ENCODE data around the gene EGR2. TPM values are rescaled to one million over a fixed set of nuclear protein-coding genes. Genes with fewer than 3 reads are reported as not detected.

Gene EGR2
- total and polyA plus RNA-seq, 10 of the 15 experiments (the other 5 are each of a cell fraction or from before 2014, with no cell fraction given), result 8.3 to 56.5 (median 16.2) TPM

DNA sequence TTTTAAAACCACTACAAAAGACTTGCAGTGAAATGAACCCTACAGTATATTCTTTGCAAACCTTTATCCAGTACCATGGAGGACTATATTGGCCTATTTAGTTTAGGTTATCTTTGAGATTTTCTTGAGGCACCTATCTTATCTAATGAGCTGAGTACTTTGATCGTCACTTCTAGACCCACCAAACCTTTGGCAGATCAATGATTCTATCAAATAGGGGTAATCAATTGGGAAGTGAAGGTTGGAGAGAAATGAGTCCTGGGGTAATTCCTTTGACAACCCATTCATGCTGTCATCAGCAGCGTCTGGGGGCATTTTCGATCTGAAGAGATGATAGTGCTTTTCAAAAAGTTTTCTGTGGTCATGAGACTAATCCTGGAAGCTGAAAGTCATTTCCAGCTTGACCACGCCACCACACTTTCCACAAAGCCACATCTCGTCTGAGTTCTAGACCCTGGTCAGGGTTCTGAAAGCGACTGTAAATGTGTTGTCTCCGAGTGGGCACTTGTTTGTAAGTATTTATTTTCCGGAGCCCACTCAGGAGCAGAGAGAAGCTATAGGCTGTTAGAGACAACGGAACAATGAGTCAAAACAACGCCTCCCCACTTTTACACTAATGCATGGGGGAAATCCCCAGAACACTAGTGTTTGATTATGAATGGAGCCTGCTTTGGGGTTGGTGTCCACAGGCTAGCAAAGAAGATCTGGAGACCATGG, 4.8 kb downstream of the EGR2 start (continued):
- no peak for TF ChIP-seq HDAC6 (IDR thresholded peaks at IDR 0.05; ENCODE audit: unreplicated experiment)
- TF ChIP-seq MEF2B (IDR thresholded peaks at IDR 0.05; ENCODE audit: partially characterized antibody, poor library complexity, severe bottlenecking), result peak; percentile 89
- TF ChIP-seq SMC3 (IDR thresholded peaks at IDR 0.05; ENCODE audit: borderline replicate concordance, low read length), result no peak; the same call in 1 of the 2 replicates
- TF ChIP-seq IRF4 (IDR thresholded peaks at IDR 0.05; ENCODE audit: low read depth, low read length), result peak; percentile 96
- TF ChIP-seq RAD21 (IDR thresholded peaks at IDR 0.05; ENCODE audit: insufficient read depth, low read depth, low read length), result 0 out of 2 replicates have a peak, but pooled peaks have one; percentile 6
- no peak for TF ChIP-seq SIX5 (IDR thresholded peaks at IDR 0.05; ENCODE audit: low read depth, low read length, severe bottlenecking)
- peak; percentile 94 for TF ChIP-seq MEF2A (IDR thresholded peaks at IDR 0.05; ENCODE audit: insufficient read depth, low read depth, low read length)
- no peak for TF ChIP-seq RBBP5 (conservative IDR thresholded peaks at IDR 0.05)
- TF ChIP-seq RAD51 (IDR thresholded peaks at IDR 0.05), result no peak; the same call in 1 of the 2 replicates
- TF ChIP-seq SREBF2 (IDR thresholded peaks at IDR 0.05; ENCODE audit: low read length), result no peak
- no peak for TF ChIP-seq MYC (IDR thresholded peaks at IDR 0.05; ENCODE audit: insufficient read depth, insufficient read length, insufficient replicate concordance, low read length, severe bottlenecking)
- peak; percentile 83 for TF ChIP-seq POLR2AphosphoS5 (IDR thresholded peaks at IDR 0.05; ENCODE audit: low read length)
- TF ChIP-seq, protein P1, sequence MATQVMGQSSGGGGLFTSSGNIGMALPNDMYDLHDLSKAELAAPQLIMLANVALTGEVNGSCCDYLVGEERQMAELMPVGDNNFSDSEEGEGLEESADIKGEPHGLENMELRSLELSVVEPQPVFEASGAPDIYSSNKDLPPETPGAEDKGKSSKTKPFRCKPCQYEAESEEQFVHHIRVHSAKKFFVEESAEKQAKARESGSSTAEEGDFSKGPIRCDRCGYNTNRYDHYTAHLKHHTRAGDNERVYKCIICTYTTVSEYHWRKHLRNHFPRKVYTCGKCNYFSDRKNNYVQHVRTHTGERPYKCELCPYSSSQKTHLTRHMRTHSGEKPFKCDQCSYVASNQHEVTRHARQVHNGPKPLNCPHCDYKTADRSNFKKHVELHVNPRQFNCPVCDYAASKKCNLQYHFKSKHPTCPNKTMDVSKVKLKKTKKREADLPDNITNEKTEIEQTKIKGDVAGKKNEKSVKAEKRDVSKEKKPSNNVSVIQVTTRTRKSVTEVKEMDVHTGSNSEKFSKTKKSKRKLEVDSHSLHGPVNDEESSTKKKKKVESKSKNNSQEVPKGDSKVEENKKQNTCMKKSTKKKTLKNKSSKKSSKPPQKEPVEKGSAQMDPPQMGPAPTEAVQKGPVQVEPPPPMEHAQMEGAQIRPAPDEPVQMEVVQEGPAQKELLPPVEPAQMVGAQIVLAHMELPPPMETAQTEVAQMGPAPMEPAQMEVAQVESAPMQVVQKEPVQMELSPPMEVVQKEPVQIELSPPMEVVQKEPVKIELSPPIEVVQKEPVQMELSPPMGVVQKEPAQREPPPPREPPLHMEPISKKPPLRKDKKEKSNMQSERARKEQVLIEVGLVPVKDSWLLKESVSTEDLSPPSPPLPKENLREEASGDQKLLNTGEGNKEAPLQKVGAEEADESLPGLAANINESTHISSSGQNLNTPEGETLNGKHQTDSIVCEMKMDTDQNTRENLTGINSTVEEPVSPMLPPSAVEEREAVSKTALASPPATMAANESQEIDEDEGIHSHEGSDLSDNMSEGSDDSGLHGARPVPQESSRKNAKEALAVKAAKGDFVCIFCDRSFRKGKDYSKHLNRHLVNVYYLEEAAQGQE (IDR thresholded peaks at IDR 0.05; ENCODE audit: low read depth, low read length), result peak; percentile 60
- TF ChIP-seq IKZF2 (IDR thresholded peaks at IDR 0.05), result peak; percentile 97 to 98
- TF ChIP-seq ZNF622 (IDR thresholded peaks at IDR 0.05), result no peak
- peak; percentile 52; the same call in 1 of the 2 replicates for TF ChIP-seq SMAD5 (IDR thresholded peaks at IDR 0.05; ENCODE audit: low read depth)
- TF ChIP-seq, protein P2, sequence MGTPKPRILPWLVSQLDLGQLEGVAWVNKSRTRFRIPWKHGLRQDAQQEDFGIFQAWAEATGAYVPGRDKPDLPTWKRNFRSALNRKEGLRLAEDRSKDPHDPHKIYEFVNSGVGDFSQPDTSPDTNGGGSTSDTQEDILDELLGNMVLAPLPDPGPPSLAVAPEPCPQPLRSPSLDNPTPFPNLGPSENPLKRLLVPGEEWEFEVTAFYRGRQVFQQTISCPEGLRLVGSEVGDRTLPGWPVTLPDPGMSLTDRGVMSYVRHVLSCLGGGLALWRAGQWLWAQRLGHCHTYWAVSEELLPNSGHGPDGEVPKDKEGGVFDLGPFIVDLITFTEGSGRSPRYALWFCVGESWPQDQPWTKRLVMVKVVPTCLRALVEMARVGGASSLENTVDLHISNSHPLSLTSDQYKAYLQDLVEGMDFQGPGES (IDR thresholded peaks at IDR 0.05), result no peak
- peak; percentile 95; the same call in 1 of the 2 replicates for TF ChIP-seq TBL1XR1 (IDR thresholded peaks at IDR 0.05; ENCODE audit: low read depth, low read length)
- 0 out of 2 replicates have a peak, but pooled peaks have one; percentile 86 for TF ChIP-seq EZH2 (IDR thresholded peaks at IDR 0.05; ENCODE audit: borderline replicate concordance, control insufficient read depth, low read depth, low read length)
- no peak for TF ChIP-seq ZZZ3 (IDR thresholded peaks at IDR 0.05; ENCODE audit: control insufficient read depth, insufficient read length, low read depth)
- TF ChIP-seq SUZ12 (IDR thresholded peaks at IDR 0.05; ENCODE audit: unreplicated experiment), result no peak
- peak; percentile 99 for TF ChIP-seq MTA3 (IDR thresholded peaks at IDR 0.05; ENCODE audit: borderline replicate concordance, low read length)
- peak; percentile 80 to 86; a peak in 3 of 4 replicates for TF ChIP-seq EP300 (IDR thresholded peaks at IDR 0.05; ENCODE audit: borderline replicate concordance in 1 of 2, control insufficient read depth in 1 of 2, low read depth in 2 of 2, low read length in 2 of 2)

All from GM12878 (cell line).